NCI-H187 treated with DMSO at 0.1 percent for 48 hours (cell line): ENCODE results near the gene SCAMP2.
A peak's percentile ranks its signal among the peaks of the same experiment; 100 is the strongest.
"Not testable (repeated sequence)": the region's sequence is repeated elsewhere in the genome, so short reads cannot be mapped to it uniquely, and the experiment has no call there.

Experiments used
- DNase-seq: peaks from one replicate; lab custom pipeline; 2025; lab: John Stamatoyannopoulos, UW

Gene SCAMP2

GRCh38 chr15:74873036-74873755 is at the start of gene SCAMP2:
Gene SCAMP2, minus strand, starts transcription at chr15:74873365. Its CDS starts 110 bp downstream, at chr15:74873255.
- peak; percentile 76 for DNase-seq

GRCh38 chr15:74920456-74920855 is 47.3 kb upstream of the SCAMP2 start:
- DNase-seq, result no peak

GRCh38 chr15:74917676-74918075 is 44.5 kb upstream of the SCAMP2 start:
- no peak for DNase-seq

GRCh38 chr15:74913799-74914198 is 40.6 kb upstream of the SCAMP2 start:
- not testable (repeated sequence) for DNase-seq

GRCh38 chr15:74913041-74913440 is 39.9 kb upstream of the SCAMP2 start:
- no peak for DNase-seq

GRCh38 chr15:74908635-74909034 is 35.5 kb upstream of the SCAMP2 start:
- no peak for DNase-seq

GRCh38 chr15:74907163-74907870 is 34.2 kb upstream of the SCAMP2 start:
- no peak for DNase-seq

- DNase-seq, result peak; percentile 14
Measured at GRCh38 chr15:74906450-74907162, 33.4 kb upstream of the SCAMP2 start, which contains the start of gene FAM219B. Gene FAM219B, minus strand, starts transcription at chr15:74906851. Its CDS starts 51 bp downstream, at chr15:74906800.

GRCh38 chr15:74906067-74906449 is 32.9 kb upstream of the SCAMP2 start:
- no peak for DNase-seq

- DNase-seq, result no peak
Measured at GRCh38 chr15:74904190-74904805, 31.1 kb upstream of the SCAMP2 start.

- no peak for DNase-seq
Measured at GRCh38 chr15:74903676-74904075, 30.5 kb upstream of the SCAMP2 start.

- DNase-seq, result no peak
Measured at GRCh38 chr15:74902295-74903075, 29.3 kb upstream of the SCAMP2 start.

GRCh38 chr15:74901612-74902063 is 28.5 kb upstream of the SCAMP2 start:
- no peak for DNase-seq

GRCh38 chr15:74897300-74897701 is 24.1 kb upstream of the SCAMP2 start:
- DNase-seq, result no peak

- no peak for DNase-seq
Measured at GRCh38 chr15:74896316-74896715, 23.2 kb upstream of the SCAMP2 start.

GRCh38 chr15:74895830-74896229 is 22.7 kb upstream of the SCAMP2 start:
- no peak for DNase-seq

- not testable (repeated sequence) for DNase-seq
Measured at GRCh38 chr15:74894383-74894782, 21.2 kb upstream of the SCAMP2 start.

- no peak for DNase-seq
Measured at GRCh38 chr15:74893627-74894026, 20.5 kb upstream of the SCAMP2 start.

GRCh38 chr15:74892931-74893330 is 19.8 kb upstream of the SCAMP2 start:
- no peak for DNase-seq

GRCh38 chr15:74892313-74892712 is 19.1 kb upstream of the SCAMP2 start:
- DNase-seq, result no peak

- no peak for DNase-seq
Measured at GRCh38 chr15:74891469-74891868, 18.3 kb upstream of the SCAMP2 start.

GRCh38 chr15:74890665-74890960 is 17.4 kb upstream of the SCAMP2 start:
- DNase-seq, result no peak
